HG03196 (cell line): ENCODE results near the gene ADGRB3.
"Not testable (repeated sequence)": the region's sequence is repeated elsewhere in the genome, so short reads cannot be mapped to it uniquely, and the experiment has no call there.

ENCODE experiments used
- ATAC-seq: cut with Tn5 transposase; IDR thresholded peaks from one replicate; pipeline ENCODE4 v1.9.1; 2021; ENCODE audit not compliant: unreplicated experiment

ADGRB3 gene

DNA sequence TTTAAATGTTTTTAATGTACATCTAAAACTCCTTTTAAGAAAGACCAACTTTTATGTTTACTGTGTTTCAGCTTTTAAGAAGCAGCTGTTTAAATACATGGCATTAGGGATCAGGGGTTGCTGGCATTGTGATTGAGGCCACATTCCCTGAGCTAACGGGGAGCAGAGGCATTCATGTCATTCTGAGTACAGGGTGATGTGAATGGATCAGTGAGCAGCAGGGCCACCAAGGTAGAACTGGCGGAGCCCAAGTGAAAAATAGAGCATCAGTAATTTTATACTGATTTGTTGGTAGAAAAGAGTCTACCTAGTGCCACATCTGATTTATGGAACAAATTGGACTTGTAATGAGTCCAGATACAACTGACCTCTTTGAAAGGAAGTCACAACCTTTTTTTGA, 467.3 kb downstream of the ADGRB3 start:
- no peak for ATAC-seq

- no peak for ATAC-seq
Measured at GRCh38 chr6:69105288-69105687, 470.2 kb downstream of the ADGRB3 start.

- no peak for ATAC-seq
Measured at GRCh38 chr6:69106511-69106910, 471.4 kb downstream of the ADGRB3 start.

GRCh38 chr6:69111301-69111700, 476.2 kb downstream of the ADGRB3 start:
- no peak for ATAC-seq

DNA sequence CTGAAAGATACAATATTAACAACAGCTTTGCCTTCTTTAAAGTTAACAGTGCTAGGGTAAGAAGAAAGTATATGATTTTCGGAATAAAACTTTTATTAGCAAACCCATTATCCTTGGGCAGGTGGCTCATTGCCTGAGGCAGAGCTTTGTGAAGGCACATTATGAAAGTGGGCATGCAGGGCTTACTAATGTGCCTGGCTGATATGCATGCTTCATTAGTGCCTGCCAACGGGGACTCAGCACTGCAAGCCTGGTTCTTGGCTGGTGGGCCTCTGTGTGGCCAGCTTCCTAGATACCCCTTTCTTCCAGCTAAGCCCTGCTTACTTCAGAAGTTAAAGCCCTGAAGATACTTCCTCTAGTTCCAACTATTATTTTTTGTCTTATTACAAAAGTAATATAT, 481.6 kb downstream of the ADGRB3 start:
- no peak for ATAC-seq

DNA sequence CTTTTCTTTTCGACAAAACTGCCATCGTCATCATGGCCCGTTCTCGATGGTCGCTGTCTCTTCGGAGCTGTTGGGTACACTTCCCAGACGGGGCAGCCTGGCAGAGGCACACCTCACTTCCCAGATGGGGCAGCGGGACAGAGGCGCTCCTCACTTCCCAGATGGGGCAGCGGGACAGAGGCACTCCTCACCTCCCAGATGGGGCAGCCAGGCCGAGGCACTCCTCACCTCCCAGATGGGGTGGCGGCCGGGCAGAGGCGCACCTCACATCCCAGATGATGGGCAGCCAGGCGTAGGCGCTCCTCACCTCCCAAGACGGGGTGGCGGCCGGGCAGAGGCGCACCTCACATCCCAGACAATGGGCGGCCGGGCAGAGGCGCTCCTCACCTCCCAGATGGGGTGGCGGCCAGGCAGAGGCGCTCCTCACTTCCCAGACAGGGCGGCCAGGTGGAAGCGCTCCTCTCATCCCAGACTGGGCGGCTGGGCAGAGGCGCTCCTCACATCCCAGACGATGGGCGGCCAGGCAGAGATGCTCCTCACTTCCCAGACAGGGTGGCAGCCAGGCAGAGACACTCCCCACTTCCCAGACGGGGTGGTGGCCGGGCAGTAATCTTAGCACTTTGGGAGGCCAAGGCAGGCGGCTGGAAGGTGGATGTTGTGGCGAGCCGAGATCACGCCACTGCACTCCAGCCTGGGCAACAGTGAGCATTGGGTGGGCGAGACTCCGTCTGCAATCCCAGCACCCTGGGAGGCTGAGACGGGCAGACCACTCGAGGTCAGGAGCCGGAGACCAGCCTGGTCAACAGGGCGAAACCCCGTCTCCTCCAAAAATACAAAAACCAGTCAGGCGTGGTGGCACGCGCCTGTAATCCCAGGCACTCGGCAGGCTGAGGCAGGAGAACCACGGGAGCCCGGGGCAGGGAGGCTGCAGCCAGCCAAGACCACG, 486.7 kb downstream of the ADGRB3 start:
- ATAC-seq: not testable (repeated sequence)

DNA sequence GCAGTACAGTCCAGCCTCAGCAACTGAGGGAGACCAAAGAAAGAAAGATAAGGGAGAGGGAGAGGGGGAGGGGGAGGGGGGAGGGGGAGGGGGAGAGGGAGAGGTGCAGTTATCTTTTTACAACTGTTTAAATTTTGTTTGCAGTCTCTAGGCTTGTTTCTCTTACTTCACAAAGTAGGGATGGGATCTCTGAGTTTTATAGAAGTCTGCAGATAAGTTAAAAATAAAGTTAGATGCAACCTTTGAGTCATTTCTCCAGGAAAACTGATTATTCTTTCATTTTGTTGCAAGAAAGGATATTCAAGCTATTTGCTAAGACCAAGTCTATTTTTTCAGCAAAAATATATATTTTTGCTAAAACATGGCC, 487.3 kb downstream of the ADGRB3 start:
- no peak for ATAC-seq

DNA sequence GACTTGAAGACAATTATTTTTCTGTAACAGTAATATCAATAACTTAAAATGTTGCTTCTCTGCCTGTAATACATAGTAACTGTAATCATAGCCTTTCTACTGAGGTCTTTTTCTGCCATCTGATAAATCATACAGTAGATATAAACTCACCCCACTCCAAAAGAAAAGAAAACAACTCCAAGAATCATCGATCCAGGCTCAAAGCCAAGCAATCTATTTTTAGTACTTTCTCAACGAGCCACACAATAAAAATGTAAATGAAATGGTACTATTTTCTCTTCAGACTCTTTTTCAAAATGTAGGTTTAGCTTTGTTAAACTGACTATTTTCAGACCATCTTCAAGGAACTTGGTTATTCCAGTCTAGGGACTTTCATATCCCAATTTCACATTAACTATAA, 493.3 kb downstream of the ADGRB3 start:
- ATAC-seq: no peak

GRCh38 chr6:69129046-69129445, 494.0 kb downstream of the ADGRB3 start:
- ATAC-seq: no peak

GRCh38 chr6:69135927-69136326, 500.8 kb downstream of the ADGRB3 start:
- no peak for ATAC-seq

DNA sequence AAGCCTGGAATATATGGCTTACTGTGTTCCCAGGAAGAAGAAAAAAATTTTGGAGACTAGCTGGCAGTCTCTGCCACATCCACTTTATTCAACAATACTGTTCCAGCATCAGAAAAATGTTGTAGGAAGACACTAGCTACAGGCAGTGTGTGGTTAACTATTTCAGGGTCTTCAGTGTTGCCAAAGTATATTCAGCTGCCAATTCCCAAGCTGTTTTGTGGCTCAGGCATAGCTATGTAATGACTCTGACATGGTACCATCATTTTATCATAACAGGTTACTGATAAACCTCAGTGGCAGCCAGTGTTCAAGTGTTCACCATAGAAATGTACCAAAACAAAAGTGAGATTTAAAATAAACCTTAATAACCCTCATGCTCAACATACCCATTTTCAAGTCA, 503.1 kb downstream of the ADGRB3 start:
- ATAC-seq: no peak

GRCh38 chr6:69138893-69139494, 503.9 kb downstream of the ADGRB3 start:
- ATAC-seq: no peak

GRCh38 chr6:69145062-69145461, 510.0 kb downstream of the ADGRB3 start:
- no peak for ATAC-seq

DNA sequence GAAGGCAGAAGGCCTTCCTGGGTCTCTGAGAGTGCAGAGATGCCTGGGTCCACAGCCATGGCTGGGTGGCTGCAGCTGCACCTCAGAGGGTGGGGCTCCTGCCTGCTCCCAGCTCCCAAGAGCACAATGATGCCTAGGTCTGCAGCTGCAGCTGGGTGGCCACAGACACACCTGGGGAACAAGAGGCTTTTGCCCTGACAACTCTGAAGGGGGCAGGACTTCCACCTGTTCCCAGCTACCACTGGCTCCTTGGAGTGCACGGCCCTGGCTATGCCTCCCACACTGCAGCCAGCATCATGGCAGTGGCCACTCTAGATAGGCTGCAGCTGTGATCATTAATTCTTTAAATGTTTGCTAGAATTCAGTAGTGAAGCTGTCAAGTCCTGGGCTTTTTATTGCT, 511.3 kb downstream of the ADGRB3 start:
- no peak for ATAC-seq

DNA sequence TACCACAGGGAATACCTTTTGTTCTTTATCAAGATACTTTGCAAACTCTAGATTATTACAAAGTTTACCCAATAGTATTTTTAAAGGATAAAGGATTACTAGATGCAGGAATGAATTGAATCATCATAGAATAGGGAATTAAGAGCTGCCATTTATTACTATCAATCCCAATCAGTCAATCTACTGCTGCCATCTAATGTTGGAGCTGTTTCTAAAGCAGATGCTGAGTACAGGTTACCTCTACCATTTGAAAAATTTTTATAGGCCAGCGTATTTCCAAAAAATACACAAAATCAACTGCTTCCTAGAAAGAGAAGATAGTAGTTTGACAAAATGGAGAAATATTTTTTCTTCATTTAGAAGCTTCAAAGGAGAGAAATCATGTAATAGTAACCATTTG, 520.4 kb downstream of the ADGRB3 start:
- no peak for ATAC-seq

DNA sequence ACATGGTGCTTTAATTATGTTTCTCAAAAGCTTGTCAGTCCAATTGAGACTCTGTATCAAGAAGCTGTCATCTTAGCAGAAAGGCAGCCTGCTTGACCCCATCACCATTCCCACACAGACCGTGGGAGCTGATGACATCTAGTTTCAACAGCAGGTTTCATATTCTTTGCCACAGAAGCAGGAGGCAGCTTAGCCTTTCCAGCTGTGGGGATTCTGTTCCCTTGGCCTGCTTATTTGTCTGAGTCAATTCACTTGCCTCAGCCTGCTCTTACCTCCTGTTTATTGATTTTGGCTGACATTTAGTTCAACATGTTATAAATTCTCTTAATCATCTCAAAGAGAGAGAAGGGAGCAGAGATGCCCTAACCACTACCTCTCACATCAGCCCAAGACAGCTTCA, 527.7 kb downstream of the ADGRB3 start:
- no peak for ATAC-seq

DNA sequence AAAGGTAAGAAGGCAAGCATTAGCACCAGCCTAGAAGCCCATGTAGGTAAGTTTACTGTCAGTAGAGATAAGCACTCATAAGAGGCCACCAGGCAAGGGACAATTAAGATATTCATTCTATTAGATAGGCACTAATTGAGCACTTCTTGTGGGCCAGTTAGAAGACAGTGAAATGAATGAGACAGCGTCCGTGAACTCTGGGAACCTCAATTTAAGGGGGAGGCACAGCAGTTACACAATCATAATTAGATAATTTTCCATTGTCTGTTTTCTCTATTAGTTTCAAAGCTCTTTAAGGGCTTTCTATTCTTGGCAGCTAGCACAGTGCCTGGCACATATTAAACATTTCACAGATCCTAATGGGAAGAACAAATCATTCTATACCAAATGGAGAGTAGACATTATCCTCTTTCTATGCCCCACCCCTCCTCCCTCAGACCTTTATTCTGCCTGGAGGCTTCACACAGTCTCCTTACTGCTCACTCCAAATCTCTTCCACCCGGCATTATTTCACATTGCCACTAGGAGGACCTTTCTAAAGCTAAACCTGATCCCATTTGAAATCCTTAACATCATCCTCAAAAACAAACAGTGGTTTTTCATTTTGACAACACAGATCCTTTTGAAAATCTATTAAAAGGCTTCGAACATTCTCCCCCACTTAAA, 529.6 kb downstream of the ADGRB3 start:
- no peak for ATAC-seq

GRCh38 chr6:69179681-69180080, 544.6 kb downstream of the ADGRB3 start:
- no peak for ATAC-seq

DNA sequence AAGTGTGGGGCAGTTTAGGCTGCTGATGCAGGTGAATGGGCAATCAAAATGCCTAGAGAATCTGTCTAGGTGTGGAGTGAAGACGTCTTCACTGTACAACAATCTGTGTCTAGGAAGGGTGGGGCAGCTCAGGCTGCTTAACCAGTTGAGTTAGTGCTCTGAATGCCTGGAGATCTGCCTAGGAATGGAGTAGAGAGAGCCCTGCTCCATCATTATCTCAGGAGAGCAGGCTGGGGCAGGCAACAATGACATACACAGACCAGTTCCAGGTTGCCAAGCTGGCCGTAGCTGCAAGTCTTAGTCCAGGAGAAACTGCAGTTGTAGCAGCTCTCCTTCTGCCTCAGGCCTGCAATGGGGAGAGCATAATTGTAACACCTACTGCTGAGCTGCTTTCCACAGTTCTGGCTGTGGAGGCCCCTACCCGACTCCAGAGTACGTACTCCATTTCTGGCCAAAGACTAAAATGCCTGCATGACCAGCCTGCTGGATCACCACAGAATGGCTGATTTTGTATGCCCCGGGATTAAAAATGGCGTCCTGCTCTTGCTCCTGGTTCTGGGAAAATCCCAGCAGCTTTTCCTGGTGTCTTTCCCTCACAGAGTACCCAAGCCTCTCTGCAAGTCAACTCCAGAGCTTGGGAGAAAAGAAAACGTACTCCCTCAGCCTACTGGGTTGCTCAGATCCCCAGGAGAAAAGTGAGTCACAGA, 545.4 kb downstream of the ADGRB3 start:
- no peak for ATAC-seq

DNA sequence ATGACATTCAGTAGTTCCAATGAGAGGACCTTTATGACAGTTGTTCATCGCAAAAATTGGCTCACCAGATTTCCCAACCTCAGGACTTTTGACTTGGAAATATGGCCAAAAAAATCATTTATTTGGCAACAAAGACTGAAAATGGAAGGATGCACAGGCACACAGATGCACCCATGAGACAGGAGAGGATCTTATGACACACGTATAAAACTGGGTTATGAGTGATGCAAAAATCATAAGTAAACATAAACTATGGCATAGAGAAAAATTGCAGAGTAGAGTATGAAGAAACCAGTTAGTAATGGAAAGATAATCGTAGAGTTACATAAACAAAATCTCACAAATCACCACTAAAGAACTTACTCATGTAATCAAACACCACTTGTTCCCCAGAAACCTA, 546.9 kb downstream of the ADGRB3 start:
- ATAC-seq: no peak

DNA sequence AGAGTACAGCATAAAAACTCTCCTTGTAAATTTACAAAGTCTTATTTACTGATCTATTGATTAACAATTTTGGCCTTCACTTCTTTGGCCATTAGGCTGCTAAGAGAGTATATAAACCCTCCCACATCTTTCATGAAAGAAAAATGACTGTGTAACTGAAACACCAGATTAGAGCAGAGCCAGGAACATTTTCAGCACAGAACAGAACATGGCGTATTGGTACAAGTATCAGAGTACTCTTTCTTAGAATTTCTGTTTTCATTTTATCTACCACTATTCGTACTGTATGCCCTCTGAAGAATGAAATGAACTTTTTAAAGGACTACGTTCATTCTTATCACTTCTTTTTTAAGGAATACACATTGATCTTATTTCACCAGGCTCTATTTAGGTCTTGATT, 550.2 kb downstream of the ADGRB3 start:
- no peak for ATAC-seq
